Keratinocyte (primary cell): ENCODE results near the gene SLC35D3. TPM values are rescaled to one million over a fixed set of nuclear protein-coding genes. Genes with fewer than 3 reads are reported as not detected.
"Not testable (repeated sequence)": the region's sequence is repeated elsewhere in the genome, so short reads cannot be mapped to it uniquely, and the experiment has no call there.

ENCODE experiments used
- DNase-seq: peaks from one replicate; pipeline ENCODE4 v3.0.0-alpha.2; 2011; ENCODE audit warnings: low read depth, missing footprints, low spot score
- FAIRE-seq: peaks from 2 replicates; lab custom pipeline; 2011; peaks lifted over from hg19 to GRCh38; lab: Jason Lieb, UNC
- H2AFZ ChIP-seq: 2 replicates; pipeline ENCODE4 v1.6.0; 2012; ENCODE audit warnings: low read length, control low read depth, inconsistent platforms; ENCODE audit not compliant: control insufficient read depth
- H3K27ac ChIP-seq: 2 replicates; pipeline ENCODE4 v1.5.1; 2011; ENCODE audit warnings: low read length; ENCODE audit not compliant: control insufficient read depth, insufficient read depth
- H3K27me3 ChIP-seq: 3 replicates; pipeline ENCODE4 v1.6.0; 2011; ENCODE audit warnings: low read length; ENCODE audit not compliant: control insufficient read depth, insufficient read depth; ENCODE audit errors: extremely low read depth
- H3K36me3 ChIP-seq, 2 experiments: 2 replicates in 1 of 2; 3 replicates in 1 of 2; pipeline ENCODE4 v1.5.1; 2011; ENCODE audit warnings: low read length in 2 of 2, mild to moderate bottlenecking in 1 of 2; ENCODE audit not compliant: control insufficient read depth in 2 of 2, insufficient read depth in 2 of 2; ENCODE audit errors: extremely low read depth in 1 of 2
- H3K4me1 ChIP-seq: 3 replicates; pipeline ENCODE4 v1.5.1; 2011; ENCODE audit warnings: low read length; ENCODE audit not compliant: control insufficient read depth, insufficient read depth; ENCODE audit errors: extremely low read depth
- H3K4me2 ChIP-seq: 3 replicates; pipeline ENCODE4 v1.6.0; 2011; ENCODE audit warnings: low read depth, low read length; ENCODE audit not compliant: control insufficient read depth, insufficient read depth; ENCODE audit errors: extremely low read depth
- H3K4me3 ChIP-seq, 3 experiments: fragments of 200-600 bp in 1 of 3; sonication (generic) in 1 of 3; 2 replicates in 2 of 3; 3 replicates in 1 of 3; pipeline ENCODE4 v1.5.1; 2011 to 2016; ENCODE audit warnings: low read length in 3 of 3, mild to moderate bottlenecking in 3 of 3, control low read depth in 2 of 3, inconsistent platforms in 1 of 3, low read depth in 1 of 3, mixed read lengths in 1 of 3, mixed run types in 1 of 3, moderate library complexity in 1 of 3; ENCODE audit not compliant: control insufficient read depth in 2 of 3, insufficient read depth in 2 of 3; ENCODE audit errors: extremely low read depth in 1 of 3
- H3K79me2 ChIP-seq: 2 replicates; pipeline ENCODE4 v1.6.0; 2012; ENCODE audit warnings: low read length; ENCODE audit not compliant: control insufficient read depth, insufficient read depth
- H3K9ac ChIP-seq: 3 replicates; pipeline ENCODE4 v1.6.0; 2011; ENCODE audit warnings: low read length; ENCODE audit not compliant: control insufficient read depth, insufficient read depth; ENCODE audit errors: extremely low read depth
- H3K9me1 ChIP-seq: 3 replicates; pipeline ENCODE4 v1.6.0; 2011; ENCODE audit warnings: low read length; ENCODE audit not compliant: control insufficient read depth, insufficient read depth; ENCODE audit errors: extremely low read depth
- H3K9me3 ChIP-seq: 2 replicates; pipeline ENCODE4 v1.5.1; 2012; ENCODE audit warnings: low read depth, low read length; ENCODE audit not compliant: control insufficient read depth
- H4K20me1 ChIP-seq: 3 replicates; pipeline ENCODE4 v1.6.0; 2011; ENCODE audit warnings: low read length; ENCODE audit not compliant: control insufficient read depth, insufficient read depth; ENCODE audit errors: extremely low read depth
- CTCF ChIP-seq, 3 experiments: IDR thresholded peaks in 1 of 3; conservative IDR thresholded peaks in 1 of 3; optimal IDR thresholded peaks in 1 of 3; 2 replicates in 2 of 3; 3 replicates in 1 of 3; pipeline versions ENCODE3 to v1.5.1; 2011; ENCODE audit warnings: low read length in 3 of 3, mild to moderate bottlenecking in 3 of 3, moderate library complexity in 2 of 3, control low read depth in 1 of 3, inconsistent platforms in 1 of 3; ENCODE audit not compliant: insufficient read depth in 2 of 3; ENCODE audit errors: extremely low read depth in 1 of 3
- EZH2 ChIP-seq: IDR thresholded peaks from one replicate; pipeline ENCODE4 v1.6.1; 2012; ENCODE audit warnings: inconsistent platforms, mild to moderate bottlenecking, low read length, moderate library complexity
- dilution Hi-C: fragments of 300-500 bp; cut with MboI; formaldehyde crosslinking; loops from one replicate; pipeline ENCODE4 v1.7.0; 2020; ENCODE audit warnings: low sequenced_read_pairs; ENCODE audit not compliant: extremely low pct_ligation_motif_present
- polyA plus RNA-seq, 5 experiments: library from polyadenylated mRNA; depleted of rRNA in 3 of 5; stranded (reverse) in 3 of 5; stranded (forward) in 1 of 5; unstranded in 1 of 5; fragments of >200 nt; gene quantifications; 1 replicate in 1 of 5; 2 replicates in 3 of 5; 3 replicates in 1 of 5; pipeline versions ENCODE4 v1.2.1 to v1.2.3, GENCODE V29; 2011 to 2012; ENCODE audit warnings: missing spikeins in 2 of 5, low read depth in 1 of 5, low replicate concordance in 1 of 5
- small RNA-seq, 3 experiments: library from RNA; depleted of rRNA; stranded (forward); fragments of <200 nt; gene quantifications; one replicate each; pipeline ENCODE3, GENCODE V24; 2012; ENCODE audit warnings: low read depth in 3 of 3, low replicate concordance in 1 of 3; ENCODE audit not compliant: insufficient read length in 3 of 3

The SLC35D3 gene
- polyA plus RNA-seq, 1 donor (not counting 4 experiments of a cell fraction or from before 2014, with no cell fraction given) = not detected

DNA sequence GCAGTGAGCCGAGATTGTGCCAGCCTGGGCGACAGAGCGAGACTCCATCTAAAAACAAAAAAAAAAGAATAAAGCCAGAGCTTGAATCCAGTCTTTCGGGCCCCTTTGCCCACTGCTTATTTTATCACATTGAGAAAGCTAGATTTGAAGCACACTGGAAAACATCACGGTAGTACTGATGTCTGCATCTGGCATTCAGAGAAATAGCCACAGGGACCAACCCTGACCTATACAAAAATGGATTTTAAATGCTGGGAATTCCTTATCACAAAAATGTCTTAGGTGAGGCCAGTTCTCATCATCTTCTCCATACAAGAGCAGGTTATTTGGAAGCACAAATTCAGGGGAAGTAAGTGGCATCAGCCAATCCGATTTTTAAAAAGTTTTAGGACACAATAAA is 49.5 kb downstream of the SLC35D3 start:
- Histone ChIP-seq H3K27me3 (no peaks in the 10 kb centered on the region), H4K20me1 (no peaks in the 10 kb centered on the region), H2AFZ (no peak overlapping the region), H3K4me2 (no peak overlapping the region), H3K9ac (no peak overlapping the region), H3K36me3 (no peaks in the 10 kb centered on the region), H3K9me1 (no peaks in the 10 kb centered on the region), H3K4me3 (no peak overlapping the region), H3K79me2 (no peaks in the 10 kb centered on the region), H3K9me3 (no peaks in the 10 kb centered on the region), H3K27ac (no peak overlapping the region), H3K4me1 (peaks cover 4% of the 10 kb centered on the region)
- no peak for DNase-seq
- no peak for TF ChIP-seq CTCF (optimal IDR thresholded peaks at IDR 0.05 in 1 of 3, IDR thresholded peaks at IDR 0.05 in 1 of 3, conservative IDR thresholded peaks at IDR 0.05 in 1 of 3; ENCODE audit: extremely low read depth in 1 of 3, insufficient read depth in 2 of 3, low read length in 3 of 3)
- TF ChIP-seq EZH2 = no peak
- no peak for FAIRE-seq
- dilution Hi-C loops = no loop called here

DNA sequence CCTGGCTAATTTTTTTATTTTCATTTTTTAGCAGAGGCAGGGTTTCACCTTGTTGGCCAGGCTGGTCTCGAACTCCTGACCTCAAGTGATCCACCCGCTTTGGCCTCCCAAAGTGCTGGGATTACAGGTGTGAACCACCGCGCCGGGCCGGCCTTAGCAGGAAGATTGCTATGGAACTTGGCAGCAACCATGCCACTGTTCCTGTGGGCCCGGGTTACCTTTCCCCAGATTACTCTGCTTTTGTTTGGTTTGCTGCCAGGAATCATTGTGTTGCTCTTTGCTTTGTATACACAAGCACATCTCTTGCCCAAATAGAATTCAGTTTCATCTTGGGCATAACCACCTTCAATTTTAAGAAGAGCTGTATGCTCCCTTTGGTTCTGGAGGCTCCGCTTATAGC is 51.7 kb downstream of the SLC35D3 start:
- H3K9me3 ChIP-seq, H3K4me2 ChIP-seq, H3K79me2 ChIP-seq, FAIRE-seq, H3K9ac ChIP-seq, DNase-seq, H3K27ac ChIP-seq, H3K4me3 ChIP-seq, H4K20me1 ChIP-seq, dilution Hi-C loops, H3K27me3 ChIP-seq, H2AFZ ChIP-seq, H3K9me1 ChIP-seq, H3K4me1 ChIP-seq, H3K36me3 ChIP-seq: not testable (repeated sequence)

Small RNAs within 50 kb of the gene (small RNA-seq; reads per million reads assigned to genes)
- gene RF00019 (0 reads per million in 3 experiments), gene RPL35AP3 (0 reads per million in 3 experiments)

Other genes with a start within 250 kb of the SLC35D3 start
- 2.5 to 3.4 TPM (median 2.5 TPM) in 3 replicates for gene MAP3K5, start 129.8 kb upstream of the SLC35D3 start, polyA plus RNA-seq
- 11.5 to 15.6 TPM (median 14.4 TPM) in 3 replicates for gene PEX7, start 99.7 kb upstream of the SLC35D3 start, polyA plus RNA-seq
- gene IL20RA, start 122.7 kb downstream of the SLC35D3 start, polyA plus RNA-seq = 1.2 to 1.5 TPM (median 1.3 TPM) in 3 replicates